PC-9 (cell line): ENCODE results near the gene TAMALIN.

Experiments used
- CTCF ChIP-seq: fragments of 200-600 bp; sonication (generic); conservative IDR thresholded peaks from 2 replicates; pipeline ENCODE4 v1.6.1; 2017; ENCODE audit warnings: mixed run types, antibody characterized with exemption, mild to moderate bottlenecking, moderate library complexity
- EZH2 ChIP-seq: fragments of 200-600 bp; sonication (generic); IDR thresholded peaks from 2 replicates; pipeline ENCODE4 v1.8.0; 2017; ENCODE audit warnings: antibody characterized with exemption, low read depth

DNA sequence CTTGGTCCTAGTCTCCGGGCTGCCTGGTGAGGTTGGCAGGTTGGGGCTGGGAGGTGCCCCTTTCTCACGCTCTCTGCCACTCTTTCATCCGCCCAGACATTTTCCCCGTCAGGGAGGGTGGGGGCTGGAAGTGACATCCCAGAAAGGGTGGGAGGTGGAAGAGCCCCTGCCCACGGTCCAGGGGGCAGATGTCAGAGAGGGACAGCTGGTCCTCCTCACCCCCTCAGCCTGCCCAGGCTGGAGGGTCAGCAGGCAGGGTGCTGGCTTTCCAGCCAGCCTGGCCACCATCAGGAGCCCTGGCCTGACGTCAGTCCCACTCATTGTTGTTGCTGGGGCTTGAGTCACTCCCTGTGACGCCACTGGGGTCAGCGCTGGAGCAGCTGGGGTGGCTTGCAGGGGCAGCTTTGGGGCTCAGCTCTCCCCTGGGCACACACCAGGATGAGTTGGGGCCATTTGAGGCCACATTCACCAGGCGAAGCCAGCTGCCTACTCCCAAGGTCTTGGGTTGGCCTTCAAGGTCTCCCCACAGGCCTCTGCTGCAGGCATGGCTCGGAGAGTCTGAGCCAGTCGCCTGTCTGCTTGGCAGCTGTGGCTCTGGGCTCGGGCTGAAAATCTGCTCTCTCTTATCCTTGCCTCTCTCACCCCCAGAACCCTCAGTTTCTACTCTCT is 57.4 kb downstream of the TAMALIN start:
- TF ChIP-seq CTCF (no peak), EZH2 (no peak)
